Left lobe of liver (tissue), 2 donors: Measurements from ENCODE around the gene MATN1. TPM values are rescaled to one million over a fixed set of nuclear protein-coding genes. Genes with fewer than 3 reads are reported as not detected.
"Not testable (repeated sequence)": the region's sequence is repeated elsewhere in the genome, so short reads cannot be mapped to it uniquely, and the experiment has no call there.

ENCODE experiments used
- ATAC-seq: fragments of 200-7000 bp; cut with Tn5 transposase; one replicate; pipeline ENCODE4 v1.9.1; 2020; ENCODE audit warnings: mild to moderate bottlenecking, moderate library complexity
- DNase-seq: peaks from one replicate; pipeline ENCODE4 v3.0.0-alpha.2; 2020; ENCODE audit warnings: low spot score
- total RNA-seq: library from RNA; stranded (reverse); gene quantifications from one replicate; pipeline ENCODE4 v1.2.1, GENCODE V29; 2021
- donor health status: DM: no; HTN: no; CAD: no; lungs with moderate emphysema.
- donor health status: DM: no; HTN: yes; CAD: no.

The MATN1 gene
- not detected for total RNA-seq

- no peak for DNase-seq
- ATAC-seq: no peak
These were observed at the start of gene MATN1 for GRCh38 chr1:30723331-30723755. TSS of gene MATN1 (minus strand) at chr1:30723585. CDS start at chr1:30723551, 34 bp downstream.

GRCh38 chr1:30771005-30771404, 47.6 kb upstream of the MATN1 start:
- ATAC-seq: no peak
- no peak for DNase-seq

GRCh38 chr1:30770150-30770549, 46.8 kb upstream of the MATN1 start:
- ATAC-seq: no peak
- DNase-seq: no peak

DNA sequence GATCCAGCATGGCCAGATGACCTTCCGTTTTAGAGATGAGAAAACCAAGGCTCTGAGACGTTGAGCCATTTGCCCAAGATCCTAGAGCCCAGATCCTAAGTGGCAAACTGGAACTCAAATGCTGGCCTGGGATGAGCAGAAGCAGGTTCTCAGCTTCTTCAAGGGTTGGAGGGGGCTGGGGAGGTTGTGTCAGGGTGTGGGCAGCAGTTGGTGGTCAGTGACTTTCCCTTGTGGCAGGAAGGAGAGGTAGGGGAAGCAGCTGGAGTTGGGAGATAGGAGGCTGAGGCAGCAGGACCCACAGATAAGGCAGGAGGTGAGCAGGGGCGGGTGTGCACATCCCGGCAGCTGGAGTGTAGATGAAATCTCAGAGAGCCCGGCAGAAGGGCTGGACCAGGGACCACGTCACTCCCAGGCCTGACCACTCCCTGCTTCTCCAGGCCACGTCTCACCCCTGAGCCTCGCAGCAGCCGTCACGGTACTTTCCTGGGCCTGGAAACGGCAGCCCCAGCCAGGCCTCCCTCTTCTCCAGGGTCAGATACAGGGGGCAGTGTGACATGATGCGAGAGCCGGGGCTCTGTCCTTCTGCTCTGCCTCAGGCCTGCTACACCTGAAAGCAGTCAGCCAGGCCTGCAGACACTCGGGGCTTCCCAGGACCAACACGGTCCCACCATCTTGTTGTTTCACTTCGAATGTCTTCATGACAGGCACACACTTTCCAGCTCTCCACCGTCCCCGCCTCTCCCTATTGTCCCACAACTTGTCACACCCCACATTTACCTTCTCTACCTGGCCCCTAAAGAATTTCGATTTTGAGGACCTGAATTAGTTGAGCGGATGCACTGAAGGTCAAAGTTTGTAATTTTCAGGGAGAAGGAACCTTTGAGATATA, 45.7 kb upstream of the MATN1 start:
- ATAC-seq (peak; percentile 31), DNase-seq (no peak)

DNA sequence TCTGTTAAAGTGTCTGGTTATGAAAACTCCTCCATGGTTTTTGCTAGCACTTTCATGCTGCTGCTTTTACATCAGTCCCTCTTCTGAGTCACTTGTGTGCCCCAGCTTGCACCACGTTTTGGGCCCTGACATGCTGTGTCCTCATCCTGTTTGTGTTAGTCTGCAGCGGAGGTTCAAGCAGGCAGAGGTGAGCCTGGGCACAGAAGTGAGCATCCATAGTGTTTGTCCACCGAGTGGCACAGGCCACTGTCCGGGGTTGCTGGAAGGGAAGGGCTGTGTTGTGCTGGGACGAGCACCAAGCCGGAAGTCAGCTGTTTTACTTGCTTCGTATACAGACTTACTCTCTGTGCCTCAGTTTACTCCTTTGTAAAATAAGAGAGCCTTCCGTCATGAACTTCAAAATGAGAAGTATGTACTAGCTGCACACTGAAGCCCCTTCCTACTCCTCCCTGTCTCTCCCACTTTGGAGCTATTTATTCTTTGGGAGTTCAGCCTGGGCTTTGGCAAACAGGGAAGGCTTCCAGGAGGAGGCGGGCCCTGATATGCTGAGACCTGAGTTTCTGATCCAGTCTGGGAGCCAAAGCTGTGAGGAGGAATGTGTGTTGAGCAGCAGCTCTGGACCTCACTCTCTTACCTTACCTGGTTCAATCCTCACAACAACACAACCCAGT, 44.9 kb upstream of the MATN1 start:
- DNase-seq (no peak), ATAC-seq (no peak)

DNA sequence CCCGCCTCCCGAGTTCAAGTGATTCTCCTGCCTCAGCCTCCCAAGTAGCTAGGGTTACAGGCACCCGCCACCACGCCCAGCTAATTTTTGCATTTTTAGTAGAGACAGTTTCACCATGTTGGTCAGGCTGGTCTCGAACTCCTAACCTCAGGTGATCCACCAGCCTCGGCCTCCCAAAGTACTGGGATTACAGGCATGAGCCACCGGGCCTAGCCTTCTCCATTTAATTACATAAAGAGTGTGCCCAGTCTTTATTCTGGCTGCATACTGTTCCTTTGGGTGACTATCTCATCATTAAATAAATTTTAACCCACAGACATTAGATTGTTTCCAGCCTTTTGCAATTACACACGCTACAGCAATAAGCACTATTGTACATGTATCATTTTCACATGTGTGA, 43.6 kb upstream of the MATN1 start:
- not testable (repeated sequence) for ATAC-seq, DNase-seq

GRCh38 chr1:30765556-30766434, 42.4 kb upstream of the MATN1 start:
- DNase-seq (no peak), ATAC-seq (no peak)

DNA sequence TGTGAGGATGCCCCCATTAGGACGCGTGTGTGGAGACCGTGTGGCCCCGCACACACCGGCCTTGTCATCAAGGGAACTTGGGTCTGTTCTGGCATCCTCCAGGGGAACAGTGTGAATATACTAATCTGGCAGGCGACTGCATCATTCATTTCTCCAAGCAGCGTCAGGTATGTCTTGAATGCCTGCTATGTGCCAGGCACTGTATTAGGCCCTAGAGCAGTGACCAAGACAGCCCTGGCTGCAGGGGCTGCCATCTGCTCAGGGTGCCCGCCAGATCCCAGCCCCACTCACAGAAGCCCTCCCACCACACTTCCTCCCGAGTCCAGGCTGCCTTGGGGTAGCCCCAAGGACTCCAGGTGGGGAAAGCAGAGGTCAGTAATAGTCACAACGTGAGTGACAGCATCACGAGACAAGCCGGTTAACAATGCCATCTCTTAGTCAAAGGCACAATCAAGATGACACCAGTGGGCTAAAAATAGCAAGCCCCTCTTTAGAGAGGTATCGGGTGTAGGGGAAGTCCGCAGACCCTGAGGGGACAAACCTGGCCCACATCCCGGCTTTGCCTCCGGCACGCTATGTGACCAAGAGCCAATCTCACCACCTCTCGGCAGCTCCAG, 41.7 kb upstream of the MATN1 start:
- no peak for DNase-seq
- no peak for ATAC-seq

DNA sequence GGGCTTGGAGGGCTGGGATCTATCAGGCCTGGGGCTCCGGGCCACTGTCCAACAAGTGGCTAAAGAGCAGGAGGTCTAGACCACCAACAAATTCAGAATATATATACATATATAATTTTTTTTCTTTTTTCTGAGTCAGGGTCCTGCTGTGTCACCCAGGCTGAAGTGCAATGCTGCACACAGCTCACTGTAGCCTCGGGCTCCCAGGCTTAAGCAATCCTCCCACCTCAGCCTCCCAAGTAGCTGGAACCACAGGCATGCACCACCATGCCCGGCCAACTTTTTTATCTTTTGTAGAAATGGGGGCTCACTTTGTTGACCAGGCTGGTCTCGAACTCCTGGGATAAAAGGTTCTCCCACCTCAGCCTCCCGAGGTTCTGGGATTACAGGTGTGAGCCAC, 41.0 kb upstream of the MATN1 start:
- DNase-seq: no peak
- no peak for ATAC-seq

GRCh38 chr1:30763651-30764248, 40.4 kb upstream of the MATN1 start:
- no peak for DNase-seq
- no peak for ATAC-seq

- ATAC-seq (no peak), DNase-seq (no peak)
These were observed 39.7 kb upstream of the MATN1 start for GRCh38 chr1:30762930-30763650.

DNA sequence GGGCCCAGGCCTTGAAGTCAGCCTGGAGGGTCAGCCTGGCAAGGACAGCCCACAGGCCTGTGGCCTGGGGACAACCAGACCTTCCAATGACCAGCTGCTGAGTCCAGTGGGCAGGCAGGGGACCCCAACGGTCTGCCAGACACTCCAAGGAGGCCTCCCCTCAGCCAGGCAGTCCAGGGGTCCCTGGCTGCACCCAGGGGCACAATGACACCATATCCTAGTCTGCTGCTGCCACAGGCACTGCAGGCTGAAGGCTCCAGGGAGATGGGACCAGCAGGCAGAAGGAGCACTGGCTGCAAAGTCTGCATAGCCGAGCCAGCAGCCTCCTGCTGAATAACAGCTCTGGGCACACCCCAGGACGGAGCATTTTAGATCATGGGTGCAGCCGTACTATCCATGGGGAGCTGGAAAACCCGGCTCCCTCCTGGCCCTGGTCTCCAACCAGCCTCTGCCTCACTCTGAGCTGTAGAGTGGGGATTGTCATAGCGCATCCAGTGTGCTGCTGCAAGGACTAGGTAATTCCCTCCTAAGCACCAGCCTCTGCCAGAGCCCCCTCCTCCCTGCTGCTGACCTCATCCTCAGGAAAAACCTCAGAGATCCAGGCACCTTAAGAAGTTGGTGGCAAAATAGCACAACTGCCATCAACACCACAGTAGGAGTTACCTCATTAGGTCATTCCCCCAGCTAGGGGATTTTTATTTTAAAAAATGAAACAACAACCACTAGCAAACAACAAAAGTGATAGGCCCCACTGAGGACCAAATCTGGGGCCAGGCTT, 39.0 kb upstream of the MATN1 start:
- DNase-seq: no peak

DNA sequence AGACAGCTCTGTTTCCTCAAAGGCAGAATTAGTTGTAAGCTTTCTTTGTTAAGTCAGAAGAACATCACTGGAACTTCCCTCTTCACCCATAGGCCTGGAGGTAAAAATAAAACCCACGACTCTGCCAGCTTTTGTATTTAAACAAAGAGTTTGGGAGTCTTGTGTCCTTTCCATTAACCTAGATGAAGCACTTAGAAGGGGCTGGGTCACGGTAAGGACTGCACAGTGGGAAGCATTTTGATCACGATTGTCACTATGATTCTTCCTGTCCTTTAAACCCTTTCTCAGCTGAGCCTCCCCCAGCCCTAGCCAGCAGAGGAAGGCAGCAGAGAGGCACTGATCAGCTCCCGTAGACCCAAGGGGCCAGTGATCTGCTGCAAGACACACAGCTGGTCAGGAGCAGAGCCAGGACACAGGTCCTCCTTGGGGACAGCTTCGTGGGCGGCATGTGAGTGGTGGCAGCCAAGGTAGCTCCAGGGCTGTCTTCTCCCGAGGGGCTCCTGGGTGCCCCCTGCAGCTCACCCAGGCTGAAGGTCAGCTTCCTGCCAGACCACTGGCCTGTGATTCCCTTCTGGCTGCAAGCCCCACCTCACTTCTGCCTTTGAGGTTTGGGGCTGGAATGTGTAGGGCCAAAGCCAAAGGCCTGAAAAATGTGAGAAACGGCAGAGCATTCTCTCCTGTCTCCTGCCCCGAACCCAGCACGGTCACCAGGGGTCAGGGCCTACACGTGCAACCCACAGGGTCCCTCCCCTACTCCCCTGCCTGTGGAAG, 38.2 kb upstream of the MATN1 start:
- DNase-seq: no peak
- ATAC-seq: no peak

More for the DNA sequence above, 39.0 kb upstream of the MATN1 start:
- no peak for ATAC-seq

GRCh38 chr1:30760596-30761324, 37.4 kb upstream of the MATN1 start:
- no peak for DNase-seq
- no peak for ATAC-seq

GRCh38 chr1:30759718-30760281, 36.4 kb upstream of the MATN1 start:
- DNase-seq: no peak

DNA sequence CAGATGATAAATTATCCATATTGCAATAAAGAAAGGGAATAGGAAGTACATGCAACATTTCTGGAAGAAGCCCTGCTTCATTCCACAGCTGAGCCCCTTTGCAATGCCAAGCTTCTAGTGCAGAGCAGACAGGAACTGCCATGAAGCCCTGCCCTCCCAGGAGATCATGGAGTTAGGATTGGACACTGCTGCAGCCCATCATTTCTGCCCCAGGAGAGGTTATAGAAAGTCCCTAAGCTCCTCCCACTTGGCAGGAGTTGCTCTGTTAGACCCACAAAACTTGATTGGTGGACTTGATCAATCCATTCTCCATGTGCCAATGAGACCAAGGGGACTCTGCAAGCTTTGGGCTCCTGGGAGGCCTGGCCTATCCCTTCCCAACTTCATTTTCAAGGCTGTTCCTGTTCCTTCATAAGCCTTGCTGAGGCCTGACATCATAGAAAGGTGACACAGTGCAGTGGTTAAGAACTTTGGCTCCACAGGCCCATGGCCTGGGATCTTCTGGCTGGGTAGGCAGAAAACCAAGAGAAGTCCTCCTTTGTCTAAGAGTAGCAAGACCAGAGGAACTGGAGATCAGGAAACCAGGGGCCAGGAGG, 35.5 kb upstream of the MATN1 start:
- ATAC-seq (no peak), DNase-seq (no peak)

More at GRCh38 chr1:30759718-30760281, 36.4 kb upstream of the MATN1 start:
- no peak for ATAC-seq
